Vagina (tissue), 2 donors: Measurements from ENCODE around the gene ASPA.

ENCODE experiments used
- POLR2A ChIP-seq, 2 donors: fragments of 450-650 bp; IDR thresholded peaks; one replicate each; pipeline ENCODE4 v1.6.1; 2017; ENCODE audit warnings: antibody characterized with exemption in 2 of 2, mild to moderate bottlenecking in 2 of 2, moderate library complexity in 2 of 2
- POLR2AphosphoS5 ChIP-seq, 2 donors: sonication (generic); formaldehyde crosslinking; IDR thresholded peaks; one replicate each; pipeline ENCODE4 v1.9.0; 2017; ENCODE audit warnings: antibody characterized with exemption in 2 of 2, mild to moderate bottlenecking in 2 of 2, low read depth in 1 of 2; ENCODE audit not compliant: insufficient read depth in 1 of 2
- TF ChIP-seq, protein P1 (sequence below), 3 experiments: fragments of 450-650 bp in 2 of 3; fragments of 200-600 bp in 1 of 3; sonication (generic) in 1 of 3; IDR thresholded peaks; one replicate each; pipeline ENCODE4 v1.5.1; 2017 to 2019; ENCODE audit warnings: antibody characterized with exemption in 3 of 3, mild to moderate bottlenecking in 2 of 3, moderate library complexity in 2 of 3

DNA sequence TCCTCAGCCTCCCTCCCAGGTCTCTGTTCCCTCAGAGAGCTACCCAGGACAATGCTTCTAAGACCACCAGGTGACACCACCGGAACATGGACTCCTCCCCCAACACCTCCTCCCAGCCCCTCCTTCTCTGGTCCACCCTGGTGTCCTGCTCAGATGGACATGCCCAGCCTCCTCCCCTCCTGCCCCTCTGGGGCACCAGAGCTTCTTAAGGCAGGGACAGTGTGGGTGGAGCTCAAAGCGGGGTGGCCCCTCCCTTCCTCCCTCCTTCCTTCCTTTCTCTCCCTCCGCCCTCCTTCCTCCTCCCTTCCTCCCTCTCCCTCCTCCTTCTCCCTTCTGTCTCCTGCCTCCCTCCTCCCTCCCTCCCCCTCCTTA, 59.1 kb downstream of the ASPA start:
- TF ChIP-seq, protein P1, sequence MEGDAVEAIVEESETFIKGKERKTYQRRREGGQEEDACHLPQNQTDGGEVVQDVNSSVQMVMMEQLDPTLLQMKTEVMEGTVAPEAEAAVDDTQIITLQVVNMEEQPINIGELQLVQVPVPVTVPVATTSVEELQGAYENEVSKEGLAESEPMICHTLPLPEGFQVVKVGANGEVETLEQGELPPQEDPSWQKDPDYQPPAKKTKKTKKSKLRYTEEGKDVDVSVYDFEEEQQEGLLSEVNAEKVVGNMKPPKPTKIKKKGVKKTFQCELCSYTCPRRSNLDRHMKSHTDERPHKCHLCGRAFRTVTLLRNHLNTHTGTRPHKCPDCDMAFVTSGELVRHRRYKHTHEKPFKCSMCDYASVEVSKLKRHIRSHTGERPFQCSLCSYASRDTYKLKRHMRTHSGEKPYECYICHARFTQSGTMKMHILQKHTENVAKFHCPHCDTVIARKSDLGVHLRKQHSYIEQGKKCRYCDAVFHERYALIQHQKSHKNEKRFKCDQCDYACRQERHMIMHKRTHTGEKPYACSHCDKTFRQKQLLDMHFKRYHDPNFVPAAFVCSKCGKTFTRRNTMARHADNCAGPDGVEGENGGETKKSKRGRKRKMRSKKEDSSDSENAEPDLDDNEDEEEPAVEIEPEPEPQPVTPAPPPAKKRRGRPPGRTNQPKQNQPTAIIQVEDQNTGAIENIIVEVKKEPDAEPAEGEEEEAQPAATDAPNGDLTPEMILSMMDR (IDR thresholded peaks at IDR 0.05): no peak
- TF ChIP-seq POLR2A (IDR thresholded peaks at IDR 0.05) (no peak), POLR2AphosphoS5 (IDR thresholded peaks at IDR 0.05; ENCODE audit: insufficient read depth in 1 of 2, low read depth in 1 of 2) (no peak)
